ENCODE data around the gene HNF1B. TPM values are rescaled to one million over a fixed set of nuclear protein-coding genes. Genes with fewer than 3 reads are reported as not detected.
A peak's percentile ranks its signal among the peaks of the same experiment; 100 is the strongest.

The HNF1B gene
- total and polyA plus RNA-seq, 8 donors, result 9.6 to 40.6 (median 36.1) TPM

- Histone ChIP-seq H3K27me3 (peaks cover 5 to 19% of the 10 kb centered on the region in 2 donors), H3K4me3 (no peak overlapping the region), H3K4me1 (no peaks in the 10 kb centered on the region), H3K9me3 (no peaks in the 10 kb centered on the region), H3K36me3 (no peaks in the 10 kb centered on the region), H3K27ac (no peak overlapping the region)
- no peak for TF ChIP-seq CTCF (IDR thresholded peaks at IDR 0.05)
- DNase-seq (no peak), ATAC-seq (no peak)
- intact Hi-C loops (cut with DNase I), result no loop called here
These were observed 36.6 kb upstream of the HNF1B start for GRCh38 chr17:37781451-37781850.

GRCh38 chr17:37779554-37779953, 34.7 kb upstream of the HNF1B start:
- Histone ChIP-seq H3K9me3 (no peaks in the 10 kb centered on the region), H3K4me3 (no peak overlapping the region), H3K4me1 (no peaks in the 10 kb centered on the region), H3K27ac (no peak overlapping the region), H3K27me3 (peaks cover under 1 to 13% of the 10 kb centered on the region in 2 donors), H3K36me3 (no peaks in the 10 kb centered on the region)
- DNase-seq, result no peak
- no peak for ATAC-seq
- no peak for TF ChIP-seq CTCF (IDR thresholded peaks at IDR 0.05)
- intact Hi-C loops (cut with DNase I), result no loop called here

DNA sequence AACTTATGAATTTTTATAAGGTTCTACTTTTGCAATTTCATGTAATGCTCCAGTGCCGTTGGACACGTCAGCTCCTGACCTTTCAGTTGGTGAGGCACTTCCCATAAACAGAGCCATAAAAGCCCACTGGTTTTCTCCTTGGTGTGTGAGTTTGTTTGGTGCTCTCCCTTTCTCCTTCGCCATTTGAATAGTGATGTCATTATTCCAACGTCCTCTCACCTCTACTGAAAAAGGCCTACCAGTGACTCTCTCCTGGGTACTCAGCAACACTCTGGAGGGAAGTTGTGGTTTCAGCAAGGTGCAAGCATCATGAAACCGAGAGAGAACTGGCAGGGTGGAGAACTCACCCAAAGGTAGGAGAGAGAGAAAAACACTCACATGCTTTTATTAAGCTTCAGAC, 29.6 kb upstream of the HNF1B start:
- no peak overlapping the region for H3K4me3 ChIP-seq
- TF ChIP-seq CTCF (IDR thresholded peaks at IDR 0.05), result no peak
- H3K9me3 ChIP-seq, result no peaks in the 10 kb centered on the region
- no peak overlapping the region for H3K27ac ChIP-seq
- ATAC-seq (no peak), DNase-seq (no peak)
- intact Hi-C loops (cut with DNase I), result no loop called here
- H3K4me1 ChIP-seq, result no peaks in the 10 kb centered on the region
- H3K36me3 ChIP-seq, result no peaks in the 10 kb centered on the region
- H3K27me3 ChIP-seq, result peaks cover 0 to 5% of the 10 kb centered on the region in 2 donors

DNA sequence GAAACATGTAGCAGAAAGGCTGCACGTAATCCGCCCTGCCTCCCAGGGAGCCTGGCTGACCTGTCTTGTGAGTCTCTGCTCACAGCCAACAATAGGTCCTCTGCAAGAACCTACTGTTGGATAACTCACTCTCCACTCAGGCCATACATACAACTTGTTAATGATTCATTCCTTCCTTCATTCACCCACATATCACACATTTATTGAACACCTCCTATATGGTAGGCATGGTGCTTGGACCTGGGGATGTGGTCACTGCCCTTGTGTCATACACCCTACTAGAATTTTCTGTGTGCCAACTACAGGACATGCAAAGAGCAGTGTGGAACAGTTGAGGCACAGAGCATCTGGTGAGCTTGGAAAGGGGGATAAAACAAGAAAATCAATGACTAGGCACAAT, 28.1 kb upstream of the HNF1B start:
- no peak for TF ChIP-seq CTCF (IDR thresholded peaks at IDR 0.05)
- Histone ChIP-seq H3K9me3 (no peaks in the 10 kb centered on the region), H3K36me3 (no peaks in the 10 kb centered on the region), H3K27me3 (no peaks in the 10 kb centered on the region), H3K4me3 (no peak overlapping the region), H3K27ac (no peak overlapping the region), H3K4me1 (no peaks in the 10 kb centered on the region)
- ATAC-seq, result no peak
- intact Hi-C loops (cut with DNase I), result no loop called here
- no peak for DNase-seq

DNA sequence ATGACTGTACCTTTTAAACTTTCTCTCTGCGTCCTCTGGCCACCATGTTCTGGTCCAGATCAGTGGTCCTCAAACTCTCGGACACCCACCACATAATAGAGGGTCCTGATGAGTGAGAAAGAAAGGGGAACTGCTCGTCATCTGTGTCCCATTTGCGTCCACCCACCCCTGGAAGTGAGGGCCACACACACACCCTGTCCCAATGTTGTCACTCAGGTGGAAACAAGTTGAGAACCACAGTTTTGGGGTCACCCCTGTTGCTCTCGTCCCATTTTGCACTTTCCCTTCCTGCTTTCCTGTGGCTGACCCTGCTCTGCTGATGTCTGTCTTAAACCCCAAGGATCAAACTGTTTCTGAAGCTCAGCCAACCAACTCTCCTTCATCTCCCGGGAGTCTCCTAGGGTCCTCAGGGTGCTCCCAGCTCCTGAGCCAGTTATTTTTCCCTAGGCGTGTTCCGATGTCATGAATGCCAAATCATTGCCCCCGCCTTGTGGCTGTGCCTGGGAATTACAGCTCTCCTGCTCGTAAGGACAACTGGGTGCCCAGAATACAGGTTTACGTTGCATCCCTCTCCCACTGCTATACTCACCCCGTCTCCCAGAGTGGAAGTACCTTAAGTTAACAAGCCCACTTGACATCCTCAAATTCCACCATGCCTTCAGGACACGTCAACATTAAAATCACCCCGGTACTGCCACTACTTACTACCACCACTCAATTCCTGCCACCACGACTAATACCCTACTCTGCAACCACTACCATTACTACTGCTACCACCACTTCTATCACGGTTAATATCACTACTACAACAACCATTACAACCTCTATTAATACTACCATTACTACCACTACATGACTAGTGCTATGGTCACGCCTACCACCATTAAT, 26.0 kb upstream of the HNF1B start:
- Histone ChIP-seq H3K36me3 (no peaks in the 10 kb centered on the region), H3K4me1 (peaks cover 0 to 10% of the 10 kb centered on the region in 2 donors), H3K9me3 (no peaks in the 10 kb centered on the region), H3K27ac (no peak overlapping the region), H3K4me3 (no peak overlapping the region), H3K27me3 (peaks cover 0 to 7% of the 10 kb centered on the region in 2 donors)
- ATAC-seq (peak; percentile 95), DNase-seq (peak in 2 of 4 donors; percentile 38 to 57)
- peak; percentile 39 to 62 for TF ChIP-seq CTCF (IDR thresholded peaks at IDR 0.05)
- intact Hi-C loops (cut with DNase I), result no loop called here
